Tibial nerve (tissue), 4 donors: ENCODE measurements around the gene HDAC2.

Source experiments
- CTCF ChIP-seq, 5 experiments: fragments of 200-600 bp in 3 of 5; fragments of 450-650 bp in 2 of 5; sonication (generic) in 3 of 5; IDR thresholded peaks; one replicate each; pipeline ENCODE4 v1.5.1; 2016 to 2019; ENCODE audit warnings: antibody characterized with exemption in 5 of 5, mild to moderate bottlenecking in 3 of 5, moderate library complexity in 2 of 5
- EP300 ChIP-seq, 2 donors: sonication (generic); formaldehyde crosslinking; IDR thresholded peaks; one replicate each; pipeline ENCODE4 v1.6.1; 2017; ENCODE audit warnings: antibody characterized with exemption in 2 of 2, mild to moderate bottlenecking in 1 of 2
- POLR2A ChIP-seq, 2 donors: fragments of 450-650 bp; IDR thresholded peaks; one replicate each; pipeline ENCODE4 v1.6.1; 2017; ENCODE audit warnings: antibody characterized with exemption in 2 of 2, mild to moderate bottlenecking in 2 of 2, moderate library complexity in 2 of 2

- TF ChIP-seq CTCF (IDR thresholded peaks at IDR 0.05) = no peak
- no peak for TF ChIP-seq EP300 (IDR thresholded peaks at IDR 0.05)
- TF ChIP-seq POLR2A (IDR thresholded peaks at IDR 0.05) = no peak
Observed at GRCh38 chr6:113886512-113886911, 84.4 kb downstream of the HDAC2 start.
